Measurements from ENCODE around the gene CRK.
"Not testable (repeated sequence)": the region's sequence is repeated elsewhere in the genome, so short reads cannot be mapped to it uniquely, and the experiment has no call there.

GRCh38 chr17:1386675-1387190, 69.3 kb downstream of the CRK start:
- TF ChIP-seq, protein P1, sequence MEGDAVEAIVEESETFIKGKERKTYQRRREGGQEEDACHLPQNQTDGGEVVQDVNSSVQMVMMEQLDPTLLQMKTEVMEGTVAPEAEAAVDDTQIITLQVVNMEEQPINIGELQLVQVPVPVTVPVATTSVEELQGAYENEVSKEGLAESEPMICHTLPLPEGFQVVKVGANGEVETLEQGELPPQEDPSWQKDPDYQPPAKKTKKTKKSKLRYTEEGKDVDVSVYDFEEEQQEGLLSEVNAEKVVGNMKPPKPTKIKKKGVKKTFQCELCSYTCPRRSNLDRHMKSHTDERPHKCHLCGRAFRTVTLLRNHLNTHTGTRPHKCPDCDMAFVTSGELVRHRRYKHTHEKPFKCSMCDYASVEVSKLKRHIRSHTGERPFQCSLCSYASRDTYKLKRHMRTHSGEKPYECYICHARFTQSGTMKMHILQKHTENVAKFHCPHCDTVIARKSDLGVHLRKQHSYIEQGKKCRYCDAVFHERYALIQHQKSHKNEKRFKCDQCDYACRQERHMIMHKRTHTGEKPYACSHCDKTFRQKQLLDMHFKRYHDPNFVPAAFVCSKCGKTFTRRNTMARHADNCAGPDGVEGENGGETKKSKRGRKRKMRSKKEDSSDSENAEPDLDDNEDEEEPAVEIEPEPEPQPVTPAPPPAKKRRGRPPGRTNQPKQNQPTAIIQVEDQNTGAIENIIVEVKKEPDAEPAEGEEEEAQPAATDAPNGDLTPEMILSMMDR (IDR thresholded peaks at IDR 0.05; ENCODE audit: insufficient read depth, low read depth, low read length): not testable (repeated sequence)
- not testable (repeated sequence) for TF ChIP-seq EZH2 (IDR thresholded peaks at IDR 0.05; ENCODE audit: insufficient read depth, low read length)

Data from astrocyte (in vitro differentiated cells and primary cell).